Adrenal gland (tissue), 12 donors: ENCODE results near the gene NELFCD. TPM values are rescaled to one million over a fixed set of nuclear protein-coding genes. Genes with fewer than 3 reads are reported as not detected.

ENCODE experiments used
- DNase-seq, 7 donors: peaks; one replicate each; pipeline ENCODE4 v3.0.0-alpha.2; 2019 to 2020
- H3K27ac ChIP-seq, 5 donors: fragments of 200-600 bp; sonication (generic) in 4 of 5; 1 replicate in 3 of 5; 2 replicates in 2 of 5; pipeline versions ENCODE4 v1.5.1 to v1.8.0; 2016 to 2020; ENCODE audit warnings: mild to moderate bottlenecking in 1 of 5
- H3K27me3 ChIP-seq: fragments of 200-600 bp; 2 replicates; pipeline ENCODE4 v1.8.0; 2021
- H3K36me3 ChIP-seq, 2 donors: fragments of 200-600 bp; replicated peaks in 1 of 2; 1 replicate in 1 of 2; 2 replicates in 1 of 2; pipeline versions ENCODE4 v1.5.1 to v1.8.0; 2018 to 2022
- H3K4me1 ChIP-seq, 2 donors: fragments of 200-600 bp; replicated peaks in 1 of 2; 1 replicate in 1 of 2; 2 replicates in 1 of 2; pipeline versions ENCODE4 v1.5.1 to v1.8.0; 2018 to 2021
- H3K4me3 ChIP-seq, 4 donors: fragments of 200-600 bp; sonication (generic) in 3 of 4; one replicate each; pipeline ENCODE4 v1.5.1; 2016 to 2018
- H3K9me3 ChIP-seq, 3 donors: fragments of 200-600 bp; sonication (generic) in 1 of 3; replicated peaks in 1 of 3; 1 replicate in 2 of 3; 2 replicates in 1 of 3; pipeline versions ENCODE4 v1.5.1 to v1.8.0; 2016 to 2021
- CTCF ChIP-seq, 6 experiments: fragments of 450-650 bp in 4 of 6; fragments of 200-600 bp in 2 of 6; sonication (generic) in 1 of 6; IDR thresholded peaks; 1 replicate in 5 of 6; 2 replicates in 1 of 6; pipeline versions ENCODE4 v1.5.1 to v1.8.0; 2016 to 2021; ENCODE audit warnings: antibody characterized with exemption in 6 of 6, mild to moderate bottlenecking in 2 of 6, moderate library complexity in 1 of 6
- POLR2A ChIP-seq, 2 donors: fragments of 450-650 bp; IDR thresholded peaks; one replicate each; pipeline ENCODE4 v1.6.1; 2017; ENCODE audit warnings: antibody characterized with exemption in 2 of 2, mild to moderate bottlenecking in 2 of 2, moderate library complexity in 1 of 2
- WGBS, 4 donors: extraction: QIAGEN DNeasy Blood & Tissue Kit in 2 of 4; methylation state at CpG; one replicate each; pipeline versions ENCODE4 v1.1.5 to v1.1.7; 2013 to 2017; 5-methylcytosine and 5-hydroxymethylcytosine counted together
- intact Hi-C, 2 donors: fragments of 100-400 bp; cut with DNase I; formaldehyde crosslinking; loops; one replicate each; pipeline versions ENCODE4 v1.14.1 to v1.15.0; 2022 to 2023
- polyA plus RNA-seq, 3 donors: library from polyadenylated mRNA; stranded (reverse); fragments of 200-250 nt in 2 of 3; fragments of 350-450 nt in 1 of 3; fragmentation: Illumina TruSeq in 1 of 3; extraction: RNeasy Lipid Tissue Mini Kit (QIAGEN cat#74804) in 1 of 3; gene quantifications; one replicate each; pipeline ENCODE4 v1.2.3, GENCODE V29; 2013 to 2014
- total RNA-seq, 9 donors: library from RNA; depleted of rRNA in 4 of 9; stranded (reverse); fragments of >200 nt in 4 of 9; fragments of 120-200 nt in 1 of 9; fragmentation: NEBNext Ultra II Directional in 1 of 9; extraction: Animal tissue kit (Norgen Biotek cat#: 25700) in 1 of 9; gene quantifications; one replicate each; pipeline versions ENCODE4 v1.1.0 to v1.2.4, GENCODE V29; 2013 to 2023
- donor health status: healthy with polysubstance abuse.
- donor health status: Bipolar disorder and iron deficiency.
- donor health status: DM: yes; HTN: yes; CAD: no.
- donor health status: DM: no; HTN: no; CAD: no.
- donor health status: DM: no; HTN: no; CAD: no.
- donor health status: DM: yes; HTN: yes; CAD: no.

NELFCD gene
- total and polyA plus RNA-seq, 12 donors, result 47.1 to 107 (median 75.0) TPM

- no peaks in the 10 kb centered on the region for H3K4me1 ChIP-seq
- 85 to 91% (median 86%) methylated on average over 17 to 23 of the region's 23 CpGs for WGBS, 4 donors
- no peaks in the 10 kb centered on the region for H3K27me3 ChIP-seq
- H3K27ac ChIP-seq, result no peak overlapping the region
- H3K36me3 ChIP-seq, result peaks cover 0 to 98% of the 10 kb centered on the region in 2 donors
- intact Hi-C loops, result no loop called here
- no peak overlapping the region for H3K4me3 ChIP-seq
- no peaks in the 10 kb centered on the region for H3K9me3 ChIP-seq
- peak in 1 of 7 donors; percentile 16 for DNase-seq
- no peak for TF ChIP-seq CTCF (IDR thresholded peaks at IDR 0.05)
- TF ChIP-seq POLR2A (IDR thresholded peaks at IDR 0.05), result no peak
Measured at GRCh38 chr20:58993332-58994248, 12.5 kb downstream of the NELFCD start.

GRCh38 chr20:58994390-58995159 lies 13.5 kb downstream of the NELFCD start:
- peaks cover 0 to 98% of the 10 kb centered on the region in 2 donors for H3K36me3 ChIP-seq
- no peak for DNase-seq

GRCh38 chr20:58995461-58996225 lies 14.6 kb downstream of the NELFCD start:
- intact Hi-C loops, result no loop called here
- no peaks in the 10 kb centered on the region for H3K9me3 ChIP-seq
- H3K4me3 ChIP-seq, result no peak overlapping the region
- no peak for DNase-seq
- H3K4me1 ChIP-seq, result no peaks in the 10 kb centered on the region
- no peaks in the 10 kb centered on the region for H3K27me3 ChIP-seq
- peaks cover 0 to 89% of the 10 kb centered on the region in 2 donors for H3K36me3 ChIP-seq
- 77 to 88% (median 87%) methylated on average over 14 to 18 of the region's 18 CpGs for WGBS, 4 donors
- TF ChIP-seq POLR2A (IDR thresholded peaks at IDR 0.05) (no peak), CTCF (IDR thresholded peaks at IDR 0.05) (no peak)
- H3K27ac ChIP-seq, result no peak overlapping the region

More at GRCh38 chr20:58994390-58995159, 13.5 kb downstream of the NELFCD start:
- Histone ChIP-seq H3K27ac (no peak overlapping the region), H3K4me3 (no peak overlapping the region), H3K27me3 (no peaks in the 10 kb centered on the region), H3K9me3 (no peaks in the 10 kb centered on the region), H3K4me1 (no peaks in the 10 kb centered on the region)
- intact Hi-C loops, result no loop called here
- TF ChIP-seq CTCF (IDR thresholded peaks at IDR 0.05) (no peak), POLR2A (IDR thresholded peaks at IDR 0.05) (no peak)
- WGBS, 4 donors, result 83 to 89% (median 86%) methylated on average over 16 to 17 of the region's 17 CpGs
